ENCODE data around the gene BBLN. TPM values are rescaled to one million over a fixed set of nuclear protein-coding genes. Genes with fewer than 3 reads are reported as not detected.

The BBLN gene
- total and polyA plus RNA-seq, 8 donors: 23.1 to 133 (median 34.7) TPM

- WGBS, 2 donors: 85 to 92% methylated on average over 13 of the region's 13 CpGs
- intact Hi-C loops (cut with DNase I): no loop called here
- TF ChIP-seq, protein P1, sequence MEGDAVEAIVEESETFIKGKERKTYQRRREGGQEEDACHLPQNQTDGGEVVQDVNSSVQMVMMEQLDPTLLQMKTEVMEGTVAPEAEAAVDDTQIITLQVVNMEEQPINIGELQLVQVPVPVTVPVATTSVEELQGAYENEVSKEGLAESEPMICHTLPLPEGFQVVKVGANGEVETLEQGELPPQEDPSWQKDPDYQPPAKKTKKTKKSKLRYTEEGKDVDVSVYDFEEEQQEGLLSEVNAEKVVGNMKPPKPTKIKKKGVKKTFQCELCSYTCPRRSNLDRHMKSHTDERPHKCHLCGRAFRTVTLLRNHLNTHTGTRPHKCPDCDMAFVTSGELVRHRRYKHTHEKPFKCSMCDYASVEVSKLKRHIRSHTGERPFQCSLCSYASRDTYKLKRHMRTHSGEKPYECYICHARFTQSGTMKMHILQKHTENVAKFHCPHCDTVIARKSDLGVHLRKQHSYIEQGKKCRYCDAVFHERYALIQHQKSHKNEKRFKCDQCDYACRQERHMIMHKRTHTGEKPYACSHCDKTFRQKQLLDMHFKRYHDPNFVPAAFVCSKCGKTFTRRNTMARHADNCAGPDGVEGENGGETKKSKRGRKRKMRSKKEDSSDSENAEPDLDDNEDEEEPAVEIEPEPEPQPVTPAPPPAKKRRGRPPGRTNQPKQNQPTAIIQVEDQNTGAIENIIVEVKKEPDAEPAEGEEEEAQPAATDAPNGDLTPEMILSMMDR (IDR thresholded peaks at IDR 0.05): no peak
Observed at GRCh38 chr9:128152133-128153059, 7.7 kb upstream of the BBLN start.

DNA sequence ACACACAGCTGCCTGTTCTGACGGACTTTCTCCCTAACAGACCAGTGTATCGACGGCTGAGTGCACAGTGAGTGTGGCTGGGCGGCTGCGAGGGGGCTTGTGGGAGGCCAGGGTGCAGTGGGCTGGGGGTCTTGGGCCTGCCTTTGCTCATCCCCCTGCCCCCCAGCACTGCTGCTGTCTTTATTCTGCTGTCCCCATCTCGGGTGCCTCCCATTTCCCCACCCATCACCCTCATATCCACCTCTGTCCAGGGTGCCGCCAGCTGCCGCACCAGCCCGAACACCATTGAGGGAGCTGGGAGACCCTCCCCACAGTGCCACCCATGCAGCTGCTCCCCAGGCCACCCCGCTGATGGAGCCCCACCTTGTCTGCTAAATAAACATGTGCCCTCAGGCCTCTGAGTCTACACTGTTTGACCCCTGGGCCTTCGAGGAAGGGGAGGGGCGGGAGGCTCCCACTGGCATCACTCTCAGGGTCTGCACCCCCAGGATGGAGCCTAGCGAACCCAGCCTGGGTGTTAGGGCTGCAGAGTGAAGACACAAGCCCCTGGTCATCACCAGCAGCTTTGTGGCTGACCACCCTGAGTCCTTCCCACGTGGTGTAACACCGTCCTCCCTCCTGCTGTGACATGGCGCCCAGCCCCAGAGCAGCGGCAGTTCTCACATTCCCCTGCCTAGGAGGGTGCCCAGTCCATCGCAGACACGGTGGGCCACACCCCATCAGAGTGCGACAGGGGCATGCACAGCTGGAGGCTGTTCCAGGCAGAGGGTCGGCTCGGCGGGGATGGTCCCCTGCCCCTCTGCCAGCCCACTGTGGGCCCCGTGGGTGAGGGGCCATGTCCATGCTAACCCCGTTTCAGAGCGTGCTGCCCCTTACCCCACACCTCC is 6.8 kb upstream of the BBLN start:
- Histone ChIP-seq H3K4me3 (no peak overlapping the region), H3K36me3 (no peaks in the 10 kb centered on the region), H3K27me3 (no peaks in the 10 kb centered on the region), H3K4me1 (peaks cover 10 to 16% (median 12%) of the 10 kb centered on the region in 3 donors), H3K9me3 (no peaks in the 10 kb centered on the region), H3K27ac (no peak overlapping the region)
- no peak for ATAC-seq
- TF ChIP-seq, protein P1 (IDR thresholded peaks at IDR 0.05): no peak
- 77 to 88% methylated on average over 26 of the region's 26 CpGs for WGBS, 2 donors
- DNase-seq: peak in 2 of 6 donors; percentile 54 to 62
- FAIRE-seq: no peak
- intact Hi-C loops (cut with DNase I): no loop called here

More at GRCh38 chr9:128152133-128153059, 7.7 kb upstream of the BBLN start:
- no peak for ATAC-seq
- Histone ChIP-seq H3K4me3 (no peak overlapping the region), H3K4me1 (peaks cover 11 to 18% (median 12%) of the 10 kb centered on the region in 3 donors), H3K27me3 (no peaks in the 10 kb centered on the region), H3K36me3 (no peaks in the 10 kb centered on the region), H3K27ac (no peak overlapping the region), H3K9me3 (no peaks in the 10 kb centered on the region)
- no peak for FAIRE-seq
- DNase-seq: peak in 2 of 6 donors; percentile 32 to 53

DNA sequence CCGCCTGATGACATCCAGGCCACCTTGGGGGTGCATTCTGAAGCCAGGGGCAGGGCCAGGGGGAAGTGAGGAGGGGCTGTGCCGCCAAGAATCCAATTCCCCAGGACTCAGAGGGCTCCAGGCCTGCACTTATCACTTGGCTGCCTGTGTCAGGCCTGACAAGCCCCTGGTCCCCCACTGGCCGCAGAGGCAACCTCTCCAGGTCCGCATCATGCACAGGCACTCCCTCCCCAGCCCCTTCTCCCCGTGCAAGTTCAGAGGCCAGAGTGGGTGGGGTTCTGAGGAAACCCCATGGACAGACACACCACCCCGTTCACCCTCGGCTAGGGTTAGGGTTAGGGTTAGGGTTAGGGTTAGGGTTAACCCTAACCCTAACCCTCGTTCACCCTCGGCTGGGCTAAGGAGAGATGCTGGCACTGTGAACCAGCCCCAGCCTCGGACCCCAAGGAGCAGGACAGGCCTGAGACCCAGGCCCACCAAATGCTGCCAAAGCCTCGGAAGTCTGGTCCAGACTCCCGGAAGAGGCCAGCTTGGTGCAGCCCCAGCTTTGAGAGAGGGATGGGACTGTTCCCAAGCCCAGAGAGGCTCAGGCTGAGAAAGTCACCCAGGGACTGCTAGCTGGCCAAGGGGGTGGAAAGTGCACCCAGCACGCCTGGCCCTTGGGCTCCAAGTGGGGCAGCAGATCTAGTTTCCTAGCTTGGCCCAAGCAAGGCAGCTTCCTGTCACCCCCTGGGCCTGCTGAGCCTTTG is 5.9 kb upstream of the BBLN start:
- TF ChIP-seq, protein P1 (IDR thresholded peaks at IDR 0.05): no peak
- ATAC-seq: no peak
- intact Hi-C loops (cut with DNase I): no loop called here
- no peaks in the 10 kb centered on the region for H3K27me3 ChIP-seq
- WGBS, 2 donors: 79 to 86% methylated on average over 13 of the region's 13 CpGs
- no peak for FAIRE-seq
- H3K4me1 ChIP-seq: peaks cover 4 to 10% (median 5%) of the 10 kb centered on the region in 3 donors
- H3K36me3 ChIP-seq: no peaks in the 10 kb centered on the region
- H3K27ac ChIP-seq: no peak overlapping the region
- DNase-seq: peak in 2 of 6 donors; percentile 35 to 50
- no peaks in the 10 kb centered on the region for H3K9me3 ChIP-seq
- no peak overlapping the region for H3K4me3 ChIP-seq

- 72 to 85% methylated on average over 7 of the region's 7 CpGs for WGBS, 2 donors
- intact Hi-C loops (cut with DNase I): no loop called here
- no peak overlapping the region for H3K27ac ChIP-seq
- no peak overlapping the region for H3K4me3 ChIP-seq
- TF ChIP-seq, protein P1 (IDR thresholded peaks at IDR 0.05): no peak
- FAIRE-seq: no peak
- no peaks in the 10 kb centered on the region for H3K27me3 ChIP-seq
- ATAC-seq: no peak
- DNase-seq: peak in 3 of 6 donors; percentile 5 to 23 (median 15)
- H3K9me3 ChIP-seq: no peaks in the 10 kb centered on the region
- H3K36me3 ChIP-seq: no peaks in the 10 kb centered on the region
- H3K4me1 ChIP-seq: peaks cover 0 to 3% (median 0%) of the 10 kb centered on the region in 3 donors
Observed at GRCh38 chr9:128155736-128156500, 4.1 kb upstream of the BBLN start.

Measured in pancreas (tissue), 10 donors.